H7 (cell line): ENCODE data around the gene GGA1. TPM values are rescaled to one million over a fixed set of nuclear protein-coding genes. Genes with fewer than 3 reads are reported as not detected.

ENCODE experiments used
- total RNA-seq: library from RNA; depleted of rRNA; stranded (reverse); fragments of >200 nt; shearing (Covaris generic); gene quantifications from 2 replicates; pipeline ENCODE4 v1.2.3, GENCODE V29; 2014; rRNA removed

The GGA1 gene
- total RNA-seq, 1 experiment from 2014 or later: 67.9 TPM

Other genes starting within 250 kb of the GGA1 start
- gene ELFN2, start 181.4 kb upstream of the GGA1 start, total RNA-seq: 0.14 and 0.22 TPM in 2 replicates
- gene MFNG, start 122.5 kb upstream of the GGA1 start, total RNA-seq: 1.3 and 5.1 TPM in 2 replicates
- 16.5 and 18.4 TPM in 2 replicates for gene CARD10, start 89.4 kb upstream of the GGA1 start, total RNA-seq
- gene CDC42EP1, start 48.4 kb upstream of the GGA1 start, total RNA-seq: 13.3 and 22.5 TPM in 2 replicates
- gene LGALS2, start 28.7 kb upstream of the GGA1 start, total RNA-seq: not detected in 2 replicates
- 30.0 and 35.2 TPM in 2 replicates for gene SH3BP1, start 30.8 kb downstream of the GGA1 start, total RNA-seq
- 54.1 and 60.9 TPM in 2 replicates for gene PDXP, start 49.9 kb downstream of the GGA1 start, total RNA-seq
- gene LGALS1, start 66.8 kb downstream of the GGA1 start, total RNA-seq: 183 and 206 TPM in 2 replicates
- 20.5 and 23.6 TPM in 2 replicates for gene NOL12, start 77.5 kb downstream of the GGA1 start, total RNA-seq
- 66.9 and 67.1 TPM in 2 replicates for gene TRIOBP, start 88.2 kb downstream of the GGA1 start, total RNA-seq
- 35.1 and 45.0 TPM in 2 replicates for gene GCAT, start 199.1 kb downstream of the GGA1 start, total RNA-seq
- not detected in 2 replicates for gene GALR3, start 214.5 kb downstream of the GGA1 start, total RNA-seq
- gene ANKRD54, start 235.5 kb downstream of the GGA1 start, total RNA-seq: 16.9 and 25.2 TPM in 2 replicates
- 652 and 748 TPM in 2 replicates for gene EIF3L, start 240.6 kb downstream of the GGA1 start, total RNA-seq